ENCODE measurements around the gene LIF.
"Not testable (repeated sequence)": the region's sequence is repeated elsewhere in the genome, so short reads cannot be mapped to it uniquely, and the experiment has no call there.

LIF gene

GRCh38 chr22:30244641-30245040 is 1.9 kb downstream of the LIF start:
- no peak for DNase-seq (ENCODE audit: low spot score)
- peak; percentile 9 for FAIRE-seq

GRCh38 chr22:30244066-30244465 is 2.5 kb downstream of the LIF start:
- peak; percentile 59 for FAIRE-seq
- no peak for DNase-seq (ENCODE audit: low spot score)

DNA sequence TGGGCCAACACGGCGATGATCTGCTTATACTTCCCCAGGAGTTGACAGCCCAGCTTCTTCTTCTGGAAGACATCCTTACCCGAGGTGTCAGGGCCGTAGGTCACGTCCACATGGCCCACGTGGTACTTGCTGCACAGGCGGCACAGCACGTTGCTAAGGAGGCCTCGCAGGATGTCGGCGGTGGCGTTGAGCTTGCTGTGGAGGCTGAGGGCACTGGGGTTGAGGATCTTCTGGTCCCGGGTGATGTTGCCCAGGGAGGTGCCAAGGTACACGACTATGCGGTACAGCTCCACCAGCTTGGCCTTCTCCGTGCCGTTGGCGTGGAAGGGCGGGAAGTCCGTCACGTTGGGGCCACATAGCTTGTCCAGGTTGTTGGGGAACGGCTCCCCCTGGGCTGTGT is 2.9 kb downstream of the LIF start:
- FAIRE-seq: peak; percentile 86

GRCh38 chr22:30241576-30242371 is 4.8 kb downstream of the LIF start:
- no peak for DNase-seq (ENCODE audit: low spot score)
- FAIRE-seq: no peak

More for the DNA sequence above, 2.9 kb downstream of the LIF start:
- DNase-seq (ENCODE audit: low spot score): no peak

DNA sequence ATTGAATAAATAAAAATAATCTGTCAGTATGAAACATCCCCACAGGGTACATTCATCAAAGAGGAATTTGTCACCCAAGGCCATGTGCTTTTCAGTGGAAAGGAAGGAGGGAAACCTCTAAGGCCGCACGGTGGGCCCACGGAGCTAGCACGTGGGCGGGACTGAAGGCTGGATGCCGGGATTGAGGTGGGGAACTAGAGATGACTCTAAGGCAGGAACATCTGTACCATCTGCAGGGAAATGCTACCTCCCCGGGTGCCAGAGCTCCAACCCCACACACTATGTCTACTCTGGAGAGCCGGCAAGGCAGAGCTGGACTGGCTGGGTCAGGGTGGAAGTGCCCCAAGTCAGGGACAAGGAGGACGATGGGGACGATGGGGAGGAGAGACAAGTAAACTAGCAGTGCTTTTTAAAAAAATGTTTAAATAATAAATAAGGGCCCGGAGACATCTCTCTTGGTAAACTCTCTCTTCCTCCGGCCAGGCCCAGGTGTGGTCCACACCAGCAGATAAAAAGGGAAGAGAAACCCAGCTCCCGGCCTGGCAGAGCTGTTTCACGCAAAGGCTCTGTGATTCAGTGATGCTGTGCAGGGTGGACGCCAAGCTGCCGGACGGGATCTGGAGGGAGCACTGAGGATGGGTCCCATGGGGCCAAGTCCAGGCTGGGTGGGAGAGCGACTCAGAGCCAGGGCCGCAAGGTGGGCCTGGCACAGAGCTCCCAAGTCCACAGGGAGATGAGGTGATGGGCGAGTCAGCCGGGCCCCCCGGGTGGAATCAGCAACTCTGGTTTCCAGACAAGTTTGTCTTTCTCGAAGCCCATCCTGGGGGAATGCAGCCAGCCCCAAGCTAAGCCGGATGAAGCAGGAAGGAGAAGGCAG is 5.8 kb downstream of the LIF start:
- DNase-seq (ENCODE audit: low spot score) (no peak), FAIRE-seq (no peak)

GRCh38 chr22:30239488-30240405 is 6.8 kb downstream of the LIF start:
- no peak for DNase-seq (ENCODE audit: low spot score)
- FAIRE-seq: peak; percentile 53

DNA sequence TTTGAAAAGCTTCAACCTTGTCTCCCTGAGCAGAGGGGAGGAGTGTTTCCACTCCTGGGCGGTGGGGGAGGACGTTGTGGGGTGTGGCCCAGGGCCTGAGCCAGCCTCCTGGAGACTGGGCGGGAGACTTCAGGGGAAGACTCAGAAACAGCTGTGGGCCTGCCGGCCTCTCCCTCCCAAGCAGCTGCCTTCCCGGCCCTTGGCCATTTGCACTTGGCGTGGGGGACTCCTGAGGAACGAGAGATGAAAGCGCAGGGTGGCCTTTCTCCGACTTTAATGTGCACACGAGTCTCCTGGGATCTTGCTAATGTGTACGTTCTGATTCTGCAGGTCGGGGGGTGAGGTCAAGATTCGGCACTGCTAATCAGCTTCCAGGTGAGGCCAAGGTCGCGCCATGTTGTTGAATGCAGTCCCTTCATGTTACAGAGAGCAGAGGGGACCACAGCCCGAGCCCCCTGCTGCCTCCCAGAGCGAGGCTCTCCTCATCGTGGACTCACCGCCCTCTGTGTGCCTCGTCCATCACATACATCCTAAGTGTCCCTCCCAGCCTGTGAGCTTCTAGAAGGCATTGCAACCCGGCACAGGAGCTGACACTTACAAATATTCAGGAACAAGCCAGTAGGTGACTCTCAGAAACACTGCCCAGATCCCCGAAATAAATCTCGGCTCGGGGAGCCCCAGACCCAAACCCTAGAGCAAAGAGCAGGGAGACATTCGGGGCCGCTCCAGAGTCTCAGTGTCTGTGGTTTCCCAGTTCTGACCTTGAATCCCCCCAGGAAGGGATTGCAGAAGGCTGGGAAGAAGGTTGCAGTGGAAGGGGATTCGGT is 7.7 kb downstream of the LIF start:
- DNase-seq (ENCODE audit: low spot score): peak; percentile 76
- FAIRE-seq: peak; percentile 78

- DNase-seq (ENCODE audit: low spot score) (no peak), FAIRE-seq (no peak)
These were observed 8.4 kb downstream of the LIF start for GRCh38 chr22:30238136-30238535.

DNA sequence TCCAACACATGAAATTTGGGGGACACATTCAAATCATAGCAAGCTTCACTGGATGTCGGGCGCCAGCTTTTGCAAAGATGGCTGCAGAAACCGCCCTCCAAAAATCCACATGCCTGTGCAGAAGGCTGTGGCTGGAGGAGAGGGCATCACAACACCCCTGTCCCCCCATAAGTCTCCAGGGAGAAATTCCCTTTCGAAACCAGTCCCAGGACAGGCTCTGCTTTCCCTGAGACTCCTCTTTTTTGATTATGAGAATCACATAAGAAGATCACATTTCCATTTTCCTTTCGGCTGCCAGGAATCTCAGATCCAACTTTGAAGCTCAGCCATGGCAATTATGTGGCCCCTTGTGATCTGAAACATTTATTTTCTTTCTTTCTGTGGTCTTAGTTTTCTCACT is 9.7 kb downstream of the LIF start:
- no peak for FAIRE-seq

GRCh38 chr22:30235687-30236170 is 10.8 kb downstream of the LIF start:
- peak; percentile 94 for DNase-seq (ENCODE audit: low spot score)
- peak; percentile 98 for FAIRE-seq

More for the DNA sequence above, 9.7 kb downstream of the LIF start:
- DNase-seq (ENCODE audit: low spot score): no peak

DNA sequence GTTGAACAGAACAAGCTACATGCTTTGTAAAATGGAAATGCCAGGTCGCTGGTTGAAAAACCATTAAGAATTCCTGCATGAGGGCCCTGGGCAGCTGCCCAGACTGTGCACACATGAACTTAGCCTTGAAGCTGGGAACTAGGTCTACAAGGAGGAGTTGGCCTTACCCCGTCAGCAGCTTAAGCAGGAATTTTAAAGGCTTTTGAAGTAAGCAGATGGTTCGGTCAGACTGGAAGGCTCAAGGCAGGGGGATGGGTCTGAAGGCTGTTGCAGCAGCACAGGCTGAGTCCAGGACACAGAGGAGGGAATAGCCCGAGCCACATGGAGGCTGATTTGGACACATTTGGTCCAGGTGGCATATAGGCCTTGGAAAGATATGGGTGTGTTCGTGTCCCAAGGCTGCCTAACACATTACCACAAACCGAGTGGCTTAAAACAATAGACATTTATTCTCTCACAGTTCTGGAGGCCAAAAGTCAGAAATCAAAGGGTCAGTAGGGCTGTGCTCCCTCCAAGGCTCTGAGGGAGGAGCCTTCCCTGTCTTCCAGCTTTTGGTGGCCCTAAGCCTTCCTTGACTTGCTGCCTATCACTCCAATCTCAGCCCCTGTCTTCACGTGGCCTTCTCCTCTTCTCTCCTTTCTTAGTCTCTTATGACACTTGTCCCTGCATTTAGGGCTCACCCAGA is 11.6 kb downstream of the LIF start:
- peak; percentile 97 for FAIRE-seq
- DNase-seq (ENCODE audit: low spot score): no peak

DNA sequence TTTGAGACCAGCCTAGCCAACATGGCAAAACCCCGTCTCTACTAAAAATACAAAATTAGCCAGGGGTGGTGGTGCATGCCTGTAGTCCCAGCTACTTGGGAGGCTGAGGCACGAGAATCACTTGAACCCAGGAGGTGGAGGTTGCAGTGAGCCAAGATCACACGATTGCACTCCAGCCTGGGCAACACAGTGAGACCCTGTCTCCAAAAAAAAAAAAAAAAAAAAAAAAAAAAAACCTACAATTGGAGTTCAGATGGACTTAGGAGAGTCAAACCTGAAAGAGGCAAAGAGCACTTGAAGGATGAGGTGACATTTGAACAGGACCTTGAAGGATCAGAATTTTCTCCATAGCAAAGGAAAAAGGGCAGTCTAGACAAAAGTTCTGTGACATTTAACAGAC is 12.2 kb downstream of the LIF start:
- not testable (repeated sequence) for DNase-seq (ENCODE audit: low spot score); FAIRE-seq

GRCh38 chr22:30233582-30233981 is 13.0 kb downstream of the LIF start:
- DNase-seq (ENCODE audit: low spot score): no peak

DNA sequence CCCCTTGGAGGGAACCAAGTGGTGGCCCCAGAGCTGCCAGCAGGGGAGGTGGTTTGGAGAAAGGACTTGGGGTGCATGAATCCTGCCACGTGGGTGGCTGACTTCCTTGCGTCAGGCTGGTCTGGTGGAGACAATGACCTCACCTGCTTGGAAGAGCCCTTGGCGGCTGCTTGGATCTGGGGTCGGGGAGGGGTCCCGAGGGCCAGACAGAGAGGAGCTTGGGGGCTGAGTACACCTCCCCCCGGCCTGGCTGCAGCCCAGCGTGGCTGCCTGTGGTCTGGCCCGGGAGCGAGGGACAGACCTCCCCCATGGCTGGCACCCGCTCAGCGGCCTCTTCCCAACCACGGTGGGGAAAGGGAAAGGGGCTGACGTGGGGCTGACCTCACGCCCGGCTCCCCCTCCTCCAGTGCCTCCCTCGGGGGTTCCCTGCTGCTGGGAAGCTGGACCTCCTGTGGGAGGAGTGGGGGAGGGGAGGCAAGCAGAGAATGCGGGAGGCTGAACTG is 13.8 kb downstream of the LIF start:
- peak; percentile 90 for FAIRE-seq
- peak; percentile 66 for DNase-seq (ENCODE audit: low spot score)

More at GRCh38 chr22:30233582-30233981, 13.0 kb downstream of the LIF start:
- no peak for FAIRE-seq

GRCh38 chr22:30230787-30231461 is 15.6 kb downstream of the LIF start:
- DNase-seq (ENCODE audit: low spot score) (no peak), FAIRE-seq (no peak)

GRCh38 chr22:30230330-30230729 is 16.2 kb downstream of the LIF start:
- FAIRE-seq (no peak), DNase-seq (ENCODE audit: low spot score) (no peak)

DNA sequence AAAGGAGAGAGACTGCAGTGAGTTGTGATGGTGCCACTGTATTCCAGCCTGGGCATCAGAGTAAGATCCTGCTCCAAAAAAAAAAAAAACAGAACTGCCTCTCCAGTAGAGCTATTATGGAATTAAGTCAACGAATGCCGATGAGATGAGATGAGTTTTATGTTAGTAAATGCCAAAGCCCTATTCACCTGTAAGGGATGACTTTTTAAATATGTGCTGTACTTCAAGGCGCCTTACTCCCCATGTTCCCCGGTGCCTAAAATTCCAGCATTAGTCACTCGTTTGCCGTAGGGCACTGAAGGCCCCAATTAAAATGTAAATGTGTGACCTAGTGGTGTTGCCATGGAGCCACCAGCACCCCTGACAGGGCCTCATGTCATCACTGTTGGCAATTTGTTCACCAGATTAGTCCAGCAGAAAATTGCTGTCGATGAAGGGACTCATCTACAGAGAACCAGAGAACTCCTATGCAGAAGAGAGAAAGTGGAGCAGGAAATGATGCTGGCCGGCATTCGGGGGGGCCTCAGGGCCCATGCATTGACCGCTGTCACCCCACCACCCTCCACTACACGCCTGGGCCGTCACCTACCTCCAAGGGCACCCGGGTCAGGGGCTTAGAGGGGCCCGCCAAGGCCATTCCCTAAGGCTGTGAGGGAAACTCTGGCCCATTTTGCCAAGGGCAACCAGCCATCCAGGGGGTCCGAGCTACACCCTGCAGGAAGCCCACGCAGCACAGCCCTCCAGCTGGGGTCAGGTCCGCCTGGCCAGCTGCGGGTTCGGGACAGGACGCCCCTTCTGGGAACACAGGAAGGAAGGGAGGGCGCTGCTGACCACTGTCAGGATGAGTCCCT is 17.8 kb downstream of the LIF start:
- DNase-seq (ENCODE audit: low spot score) (peak; percentile 78), FAIRE-seq (peak; percentile 61)
